CD4-positive, alpha-beta T cell treated with Interleukin-17A for 4 hours (primary cell): ENCODE measurements around the gene FGF18.

Experiments
- DNase-seq: peaks from one replicate; pipeline ENCODE4 v3.0.0-alpha.2; 2020; ENCODE audit warnings: mixed read lengths

The FGF18 gene

DNA sequence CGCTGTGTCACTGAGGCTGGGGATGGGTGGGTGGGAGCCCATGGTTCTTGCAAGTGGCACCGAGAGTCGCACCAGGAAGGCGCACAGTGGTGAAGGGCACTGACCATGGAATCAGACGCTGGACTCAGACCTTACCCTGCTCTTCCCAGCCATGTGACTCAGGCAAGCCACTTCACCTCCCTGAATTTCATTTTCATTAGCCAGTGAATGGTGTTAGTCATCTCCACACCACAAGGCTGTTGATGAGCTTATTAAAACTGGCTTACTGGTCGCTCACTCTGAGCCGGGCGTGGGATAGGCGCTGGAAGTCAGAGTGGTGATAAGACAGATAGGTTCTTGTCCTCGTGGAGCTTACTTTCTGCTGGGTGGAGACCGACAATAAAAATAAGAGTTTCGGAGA, 25.1 kb downstream of the FGF18 start:
- DNase-seq: no peak

GRCh38 chr5:171445644-171446516, 26.4 kb downstream of the FGF18 start:
- DNase-seq: no peak

GRCh38 chr5:171447226-171447625, 27.8 kb downstream of the FGF18 start:
- no peak for DNase-seq

DNA sequence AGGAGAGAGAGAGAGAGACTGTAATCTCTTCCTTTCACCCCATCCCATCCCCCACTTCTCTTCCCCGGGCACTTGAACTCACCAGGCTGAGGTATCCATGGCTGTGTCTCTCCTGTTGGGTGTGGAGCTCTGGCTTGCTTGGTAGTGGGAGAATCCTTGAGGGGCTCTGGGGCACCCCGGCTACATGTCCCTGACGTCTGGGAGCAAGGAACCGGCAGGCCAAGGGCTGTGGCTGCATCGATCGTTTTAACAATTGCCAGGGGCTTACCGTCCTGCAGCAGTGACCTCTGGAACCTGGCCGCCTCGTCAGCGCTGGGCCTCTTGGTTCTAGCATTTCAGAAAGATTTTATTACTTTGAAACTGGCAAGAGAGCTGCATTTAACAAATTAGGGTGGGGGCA, 30.0 kb downstream of the FGF18 start:
- no peak for DNase-seq

- peak; percentile 11 for DNase-seq
These were observed 31.2 kb downstream of the FGF18 start for GRCh38 chr5:171450423-171451331.

DNA sequence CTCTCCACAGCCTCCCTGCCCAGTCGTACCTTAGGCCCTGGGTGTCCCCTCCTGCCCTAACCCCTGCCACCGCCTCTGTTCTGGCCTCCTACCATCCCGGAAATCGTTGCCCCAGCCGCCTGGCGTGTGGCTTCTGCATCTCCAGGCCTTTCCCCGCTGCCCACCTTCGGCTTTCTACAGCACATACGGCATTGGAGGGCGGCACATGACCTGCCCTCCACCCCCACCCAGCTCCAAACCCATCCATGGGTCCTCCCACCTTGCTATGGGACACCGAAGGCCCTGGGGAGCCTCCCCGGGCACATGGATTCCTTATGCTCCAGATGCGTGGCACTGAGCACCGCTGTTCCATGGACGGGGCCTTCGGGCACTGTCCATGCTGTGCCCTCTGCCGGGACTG, 32.0 kb downstream of the FGF18 start:
- DNase-seq: no peak

- no peak for DNase-seq
These were observed 33.7 kb downstream of the FGF18 start for GRCh38 chr5:171453056-171453725.

GRCh38 chr5:171453988-171454387, 34.5 kb downstream of the FGF18 start:
- no peak for DNase-seq

DNA sequence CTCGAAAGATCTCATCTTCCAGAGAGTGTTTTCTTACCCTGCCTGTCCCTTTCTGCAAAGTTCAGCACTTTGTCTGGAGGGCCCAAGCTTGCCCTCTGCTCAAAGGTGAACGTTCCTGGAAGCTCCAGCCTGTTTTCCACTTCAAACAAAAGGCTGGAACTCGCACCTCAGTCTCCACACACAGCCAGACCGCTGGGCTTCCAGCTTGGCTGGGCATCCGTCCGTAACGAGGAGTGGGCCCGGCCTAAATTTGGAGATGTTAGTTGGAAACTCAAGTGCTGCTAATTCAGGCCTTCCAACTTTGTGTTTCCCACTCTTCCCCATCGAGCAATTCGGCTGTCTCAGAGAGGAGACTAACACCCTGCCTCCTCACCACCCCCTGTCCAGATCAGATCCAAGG, 35.1 kb downstream of the FGF18 start:
- DNase-seq: no peak

GRCh38 chr5:171455522-171455921, 36.1 kb downstream of the FGF18 start:
- DNase-seq: no peak

DNA sequence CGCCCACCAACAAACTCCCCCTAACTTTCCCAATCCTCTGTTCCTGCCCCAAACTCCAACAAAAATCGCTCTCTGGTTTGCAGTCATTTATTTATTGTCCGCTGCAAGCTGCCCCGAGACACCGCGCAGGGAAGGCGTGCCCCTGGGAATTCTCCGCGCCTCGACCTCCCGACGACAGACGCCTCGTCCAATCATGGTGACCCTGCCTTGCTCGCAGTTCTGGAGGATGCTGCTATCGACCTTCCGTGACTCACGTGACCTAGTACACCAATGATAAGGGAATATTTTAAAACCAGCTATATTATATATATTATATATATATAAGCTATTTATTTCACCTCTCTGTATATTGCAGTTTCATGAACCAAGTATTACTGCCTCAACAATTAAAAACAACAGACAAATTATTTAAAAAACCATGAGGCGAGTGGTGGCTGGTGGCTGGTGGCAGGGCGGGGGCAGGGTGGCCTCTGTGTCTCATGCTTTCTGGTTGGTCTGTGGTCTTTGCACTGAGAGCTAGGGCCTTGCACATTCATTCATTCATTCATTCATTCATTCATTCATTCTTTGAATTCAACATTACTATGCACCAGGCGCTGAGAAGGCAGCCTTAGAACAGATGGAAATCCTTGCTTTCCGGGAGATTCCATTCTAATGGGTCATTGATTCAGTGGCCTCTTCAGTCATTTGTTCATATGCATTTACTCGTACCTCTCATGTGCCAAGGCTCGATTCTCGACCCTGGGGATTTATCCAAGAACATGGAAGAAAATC, 37.9 kb downstream of the FGF18 start:
- no peak for DNase-seq

- DNase-seq: no peak
These were observed 40.4 kb downstream of the FGF18 start for GRCh38 chr5:171459839-171460238.

GRCh38 chr5:171462136-171462927, 42.9 kb downstream of the FGF18 start:
- no peak for DNase-seq

- no peak for DNase-seq
These were observed 43.7 kb downstream of the FGF18 start for GRCh38 chr5:171462928-171463861.

DNA sequence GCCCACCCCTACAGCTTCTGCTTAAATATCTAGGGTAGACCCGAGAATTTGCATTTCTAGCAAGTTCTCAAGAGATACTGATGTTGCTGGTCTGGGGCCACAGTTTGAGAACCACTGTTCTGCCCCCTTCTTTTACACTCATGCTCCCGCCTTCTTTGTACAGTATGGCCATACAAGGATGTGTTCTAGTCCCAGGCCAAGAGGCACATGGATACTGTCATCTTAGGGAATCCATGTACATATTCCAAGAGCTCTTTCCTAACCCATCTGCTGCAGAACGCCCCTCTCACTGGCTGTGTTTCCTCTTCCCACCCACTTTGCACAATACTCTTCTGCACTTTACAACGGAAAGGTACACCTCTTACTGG, 44.4 kb downstream of the FGF18 start:
- no peak for DNase-seq

GRCh38 chr5:171464829-171465228, 45.4 kb downstream of the FGF18 start:
- no peak for DNase-seq

DNA sequence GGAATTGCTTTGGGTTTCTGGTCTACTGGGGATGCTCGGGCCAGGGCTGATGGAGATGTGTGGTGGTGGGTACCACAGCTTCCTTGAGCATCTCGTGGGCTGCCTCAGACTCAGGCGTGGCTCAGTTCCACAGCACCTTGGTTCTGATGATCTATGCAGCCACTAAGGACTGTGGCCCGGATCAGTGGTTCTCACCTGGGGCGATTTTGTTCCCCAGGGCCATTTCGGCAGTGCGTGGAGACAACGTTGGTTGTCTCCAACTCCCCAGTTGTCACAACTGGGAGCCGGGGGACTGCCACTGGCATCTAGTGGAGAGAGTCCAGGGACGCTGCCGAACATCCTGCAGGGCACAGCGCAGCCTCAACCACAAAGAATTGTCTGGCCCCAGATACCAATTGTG, 47.7 kb downstream of the FGF18 start:
- no peak for DNase-seq

DNA sequence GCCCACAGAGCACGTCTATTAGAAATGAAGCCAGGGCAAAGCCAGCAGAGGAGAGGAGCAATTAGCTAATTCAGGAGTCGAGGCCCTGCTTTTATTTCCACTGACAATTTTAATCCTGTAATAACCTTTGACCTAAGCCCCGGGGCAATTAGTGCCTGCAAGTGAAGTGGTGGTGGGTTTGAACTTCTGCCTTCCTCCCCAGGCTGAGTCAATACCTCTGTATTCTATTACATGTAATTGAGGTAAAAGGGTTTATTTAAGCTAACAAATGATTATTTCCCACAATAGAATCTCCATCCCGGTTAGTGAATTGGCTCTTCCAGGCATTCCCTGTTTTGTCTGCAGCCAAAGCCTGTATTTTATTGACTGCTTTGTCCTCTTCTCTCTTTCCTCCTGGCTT, 49.9 kb downstream of the FGF18 start:
- DNase-seq: no peak

GRCh38 chr5:171470420-171470819, 51.0 kb downstream of the FGF18 start:
- no peak for DNase-seq

- no peak for DNase-seq
These were observed 54.9 kb downstream of the FGF18 start for GRCh38 chr5:171474230-171474813.
